SK-MEL-5 (cell line): Measurements from ENCODE around the gene SRP54. TPM values are rescaled to one million over a fixed set of nuclear protein-coding genes. Genes with fewer than 3 reads are reported as not detected.
"Not testable (repeated sequence)": the region's sequence is repeated elsewhere in the genome, so short reads cannot be mapped to it uniquely, and the experiment has no call there.

Experiments
- DNase-seq: peaks from one replicate; pipeline ENCODE4 v3.0.0-alpha.2; 2016; ENCODE audit warnings: low read depth, low spot score
- in situ Hi-C: cut with HindIII; loops from 2 replicates; pipeline ENCODE4 v1.10.0; 2016; ENCODE audit warnings: low sequenced_read_pairs, high pct_unique_total_duplicates, low pct_unique_long_range_greater_than_20kb
- total RNA-seq: library from RNA; depleted of rRNA; stranded (reverse); fragments of >200 nt; shearing (Covaris generic); gene quantifications from 2 replicates; pipeline ENCODE4 v1.2.3, GENCODE V29; 2014

Gene SRP54
- total RNA-seq, 1 experiment from 2014 or later: 67.2 TPM

DNA sequence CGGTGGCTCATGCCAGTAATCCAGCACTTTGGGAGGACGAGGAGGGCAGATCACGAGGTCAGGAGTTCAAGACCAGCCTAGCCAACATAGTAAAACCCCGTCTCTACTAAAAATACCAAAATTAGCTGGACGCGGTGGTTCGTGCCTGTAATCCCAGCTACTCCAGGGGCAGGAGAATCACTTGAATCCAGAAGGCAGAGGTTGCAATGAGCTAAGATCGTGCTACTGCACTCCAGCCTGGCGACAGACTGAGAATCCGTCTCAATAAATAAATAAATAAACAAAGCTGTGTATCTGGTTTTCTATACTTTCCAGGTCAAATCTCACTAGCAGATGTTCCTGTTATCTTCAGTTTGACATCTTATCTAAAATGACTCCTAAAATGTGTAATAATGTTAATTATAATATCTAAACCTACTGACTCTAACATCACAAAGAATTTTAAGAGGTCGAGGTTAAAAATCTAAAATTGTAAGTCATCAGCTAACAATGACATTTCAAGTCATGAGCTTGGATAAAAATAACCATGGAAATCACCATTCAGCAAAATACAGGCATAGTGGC lies 2.4 kb upstream of the SRP54 start:
- in situ Hi-C loops: no loop called here

GRCh38 chr14:34981743-34982420 lies 910 bp upstream of the SRP54 start:
- in situ Hi-C loops: no loop called here

More for the DNA sequence above, 2.4 kb upstream of the SRP54 start:
- DNase-seq: no peak

DNA sequence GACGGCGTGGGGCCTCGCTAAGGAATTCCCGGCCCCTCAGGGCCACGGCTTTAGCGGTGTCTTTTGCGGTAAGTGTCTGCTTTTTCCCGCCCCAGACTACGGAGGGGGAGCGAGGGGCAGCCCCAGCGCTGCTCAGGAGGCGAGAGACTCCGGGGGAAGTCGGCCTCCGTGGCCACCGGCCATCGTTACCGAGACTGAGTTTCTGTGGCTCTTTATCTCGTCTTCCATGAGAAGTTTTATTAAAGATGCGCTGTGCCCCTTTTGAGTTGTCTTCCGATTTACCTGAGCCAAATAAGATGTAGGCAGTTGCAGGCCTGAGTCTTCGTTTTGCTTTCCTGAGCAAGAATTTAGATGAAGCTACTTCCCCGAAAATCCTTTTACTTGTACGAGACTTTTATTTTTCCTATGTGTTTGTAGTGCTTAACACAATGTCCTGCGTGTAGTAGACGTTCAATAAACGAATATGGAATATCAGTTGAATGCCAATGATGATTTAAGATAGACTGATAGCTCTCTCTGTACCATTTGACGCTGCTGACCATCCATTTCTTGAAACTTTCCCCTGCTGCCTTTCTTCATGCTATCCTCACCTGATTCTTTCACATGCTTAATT lies 462 bp downstream of the SRP54 start:
- in situ Hi-C loops: no loop called here
- no peak for DNase-seq

More at GRCh38 chr14:34981743-34982420, 910 bp upstream of the SRP54 start:
- DNase-seq: peak; percentile 45

- DNase-seq: no peak
- in situ Hi-C loops: no loop called here
Measured at GRCh38 chr14:34983786-34984185, 994 bp downstream of the SRP54 start.

DNA sequence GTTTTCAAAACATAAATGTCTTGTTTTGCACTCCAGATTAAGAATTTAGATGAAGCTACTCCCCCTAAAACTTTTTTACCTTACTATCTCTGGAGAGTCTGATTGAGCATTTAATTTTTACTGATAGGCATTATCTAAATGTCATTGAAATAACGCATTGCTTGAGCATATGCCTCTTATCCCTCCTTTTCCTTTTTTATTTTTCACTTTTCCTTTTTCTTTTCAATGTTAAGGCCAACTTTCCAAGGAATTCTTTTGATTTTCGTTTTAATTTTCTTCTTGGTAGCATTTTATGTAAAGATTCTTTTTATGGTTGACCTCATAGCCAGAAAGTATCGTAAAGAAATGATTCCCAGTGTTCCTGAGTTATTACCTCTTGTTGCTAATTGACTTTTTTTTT lies 2.9 kb downstream of the SRP54 start:
- in situ Hi-C loops: no loop called here
- no peak for DNase-seq

DNA sequence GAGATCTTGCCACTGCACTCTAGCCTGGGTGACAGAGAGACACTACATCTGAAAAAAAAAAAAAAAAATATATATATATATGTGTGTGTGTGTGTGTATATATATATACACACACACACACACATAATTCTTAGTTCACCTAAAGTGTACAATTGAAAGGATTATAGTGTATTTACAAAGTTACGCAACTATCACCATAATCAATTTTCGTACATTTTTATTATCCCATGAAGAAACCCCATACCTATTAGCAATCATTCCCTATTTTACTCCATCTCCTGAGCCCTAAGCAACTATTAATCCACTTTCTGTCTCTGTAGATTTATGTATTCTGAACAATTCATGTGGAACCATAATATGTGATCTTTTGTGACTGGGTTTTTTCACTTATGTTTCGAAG lies 4.4 kb downstream of the SRP54 start:
- in situ Hi-C loops: no loop called here

DNA sequence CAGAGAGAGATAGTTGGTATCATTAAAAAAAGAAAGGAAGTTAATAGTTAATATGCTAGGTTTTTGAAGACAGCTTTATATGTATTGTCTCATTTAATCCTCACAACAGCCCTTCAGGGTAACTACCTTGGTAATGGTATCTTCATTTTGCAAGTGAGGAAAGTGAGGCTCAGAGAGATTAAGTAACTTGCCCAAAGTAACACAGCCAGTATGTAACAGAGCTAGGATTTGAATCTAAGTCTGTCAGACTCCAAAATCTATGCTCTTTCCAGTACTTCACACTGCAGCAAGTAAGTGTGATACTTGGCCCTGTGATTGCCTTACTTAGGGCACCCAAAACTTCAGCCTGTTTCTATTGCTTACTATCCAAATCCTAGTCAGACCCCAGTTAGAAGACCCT lies 7.0 kb downstream of the SRP54 start:
- no peak for DNase-seq
- in situ Hi-C loops: no loop called here

More for the DNA sequence above, 4.4 kb downstream of the SRP54 start:
- DNase-seq: no peak

GRCh38 chr14:34993426-34993825 lies 10.6 kb downstream of the SRP54 start:
- no peak for DNase-seq
- in situ Hi-C loops: no loop called here

- in situ Hi-C loops: no loop called here
- DNase-seq: no peak
Measured at GRCh38 chr14:34994668-34995067, 11.9 kb downstream of the SRP54 start.

- DNase-seq: no peak
- in situ Hi-C loops: no loop called here
Measured at GRCh38 chr14:34997762-34998161, 15.0 kb downstream of the SRP54 start.

DNA sequence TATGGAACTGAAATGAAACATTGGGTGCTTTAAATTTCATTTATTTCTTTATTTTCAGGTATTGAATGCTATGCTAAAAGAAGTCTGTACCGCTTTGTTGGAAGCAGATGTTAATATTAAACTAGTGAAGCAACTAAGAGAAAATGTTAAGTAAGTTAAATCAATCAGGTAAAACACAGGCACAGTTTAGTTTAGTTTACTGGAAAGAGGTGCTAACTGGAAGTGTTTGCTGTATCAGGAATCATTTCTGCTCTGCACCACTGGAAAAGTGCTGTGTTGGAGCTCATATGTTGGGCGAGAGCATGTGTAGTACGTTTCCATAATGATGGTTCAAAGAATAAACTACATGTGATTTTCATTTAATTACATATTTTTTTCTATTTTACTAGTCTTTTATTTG lies 16.7 kb downstream of the SRP54 start:
- in situ Hi-C loops: no loop called here

DNA sequence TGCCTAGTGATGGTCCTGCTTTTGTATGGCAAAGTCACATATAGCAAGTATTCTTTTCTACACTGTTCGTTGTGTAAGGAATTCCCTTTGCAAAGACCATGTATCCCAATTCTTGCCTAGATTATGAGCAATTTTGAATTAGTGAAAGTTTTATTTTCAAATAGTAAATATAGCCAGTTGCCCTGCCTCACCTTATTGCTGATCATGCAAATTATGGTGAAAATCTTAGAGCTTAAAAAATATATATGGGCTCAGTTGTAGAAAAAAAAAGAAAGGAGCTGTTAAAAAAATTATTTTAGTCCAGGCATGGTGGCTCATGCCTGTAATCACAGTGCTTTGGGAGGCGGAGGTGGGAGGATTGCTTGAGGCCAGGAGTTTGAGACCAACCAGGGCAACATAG lies 18.8 kb downstream of the SRP54 start:
- DNase-seq: no peak
- in situ Hi-C loops: no loop called here

More for the DNA sequence above, 16.7 kb downstream of the SRP54 start:
- no peak for DNase-seq

- in situ Hi-C loops: no loop called here
- DNase-seq: no peak
Measured at GRCh38 chr14:35004839-35005238, 22.0 kb downstream of the SRP54 start.

GRCh38 chr14:35016568-35016967 lies 33.8 kb downstream of the SRP54 start:
- DNase-seq: no peak
- in situ Hi-C loops: no loop called here

- no peak for DNase-seq
- in situ Hi-C loops: no loop called here
Measured at GRCh38 chr14:35020713-35021112, 37.9 kb downstream of the SRP54 start.

DNA sequence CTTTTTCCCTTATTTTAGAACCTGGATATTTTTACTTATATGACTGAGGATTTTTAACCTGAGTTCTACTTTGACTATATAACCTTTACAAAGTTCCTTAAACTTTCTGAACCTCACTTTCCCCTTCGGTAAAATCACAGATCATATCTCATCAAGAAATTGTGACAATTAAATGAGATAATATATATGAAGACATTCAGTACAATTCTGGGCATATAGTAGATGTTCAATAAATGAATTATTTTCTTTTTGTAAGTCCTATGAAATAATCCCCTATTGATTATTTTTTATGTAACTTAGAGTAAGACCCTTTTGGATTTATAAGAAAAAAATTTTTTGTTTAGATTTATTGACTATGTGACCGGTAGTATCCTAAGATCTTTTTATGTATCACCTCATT lies 45.6 kb downstream of the SRP54 start:
- DNase-seq: no peak
- in situ Hi-C loops: no loop called here

- in situ Hi-C loops: no loop called here
Measured at GRCh38 chr14:35032562-35032961, 49.8 kb downstream of the SRP54 start.

GRCh38 chr14:35034440-35034833 lies 51.6 kb downstream of the SRP54 start:
- in situ Hi-C loops: no loop called here
- DNase-seq: no peak

More at GRCh38 chr14:35032562-35032961, 49.8 kb downstream of the SRP54 start:
- DNase-seq: no peak

DNA sequence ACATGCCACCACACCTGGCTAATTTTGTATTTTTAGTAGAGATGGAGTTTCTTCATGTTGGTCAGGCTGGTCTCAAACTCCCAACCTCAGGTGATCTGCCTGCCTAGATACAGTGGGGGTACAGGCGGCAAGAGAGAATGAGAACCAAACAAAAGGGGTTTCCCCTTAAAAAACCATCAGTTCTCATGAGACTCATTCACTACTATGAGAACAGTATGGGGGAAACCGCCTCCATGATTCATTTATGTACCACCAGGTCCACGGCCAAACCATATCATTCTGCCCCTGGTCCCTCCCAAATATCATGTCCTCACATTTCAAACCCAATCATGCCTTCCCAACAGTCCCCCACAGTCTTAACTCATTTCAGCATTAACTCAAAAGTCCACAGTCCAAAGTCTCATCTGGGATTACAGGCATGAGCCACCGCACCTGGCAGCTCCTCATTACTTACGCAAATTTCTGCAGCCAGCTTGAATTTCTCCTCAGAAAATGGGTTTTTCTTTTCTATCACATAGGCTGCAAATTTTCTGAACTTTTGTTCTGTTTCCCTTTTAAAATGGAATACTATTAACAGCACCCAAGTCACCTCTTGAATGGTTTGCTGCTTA lies 52.3 kb downstream of the SRP54 start:
- in situ Hi-C loops, DNase-seq: not testable (repeated sequence)
